DMS79 (cell line): ENCODE results near the gene KCNA5.
A peak's percentile ranks its signal among the peaks of the same experiment; 100 is the strongest.

Experiments
- DNase-seq: peaks from one replicate; lab custom pipeline; 2025; lab: John Stamatoyannopoulos, UW

The KCNA5 gene

DNA sequence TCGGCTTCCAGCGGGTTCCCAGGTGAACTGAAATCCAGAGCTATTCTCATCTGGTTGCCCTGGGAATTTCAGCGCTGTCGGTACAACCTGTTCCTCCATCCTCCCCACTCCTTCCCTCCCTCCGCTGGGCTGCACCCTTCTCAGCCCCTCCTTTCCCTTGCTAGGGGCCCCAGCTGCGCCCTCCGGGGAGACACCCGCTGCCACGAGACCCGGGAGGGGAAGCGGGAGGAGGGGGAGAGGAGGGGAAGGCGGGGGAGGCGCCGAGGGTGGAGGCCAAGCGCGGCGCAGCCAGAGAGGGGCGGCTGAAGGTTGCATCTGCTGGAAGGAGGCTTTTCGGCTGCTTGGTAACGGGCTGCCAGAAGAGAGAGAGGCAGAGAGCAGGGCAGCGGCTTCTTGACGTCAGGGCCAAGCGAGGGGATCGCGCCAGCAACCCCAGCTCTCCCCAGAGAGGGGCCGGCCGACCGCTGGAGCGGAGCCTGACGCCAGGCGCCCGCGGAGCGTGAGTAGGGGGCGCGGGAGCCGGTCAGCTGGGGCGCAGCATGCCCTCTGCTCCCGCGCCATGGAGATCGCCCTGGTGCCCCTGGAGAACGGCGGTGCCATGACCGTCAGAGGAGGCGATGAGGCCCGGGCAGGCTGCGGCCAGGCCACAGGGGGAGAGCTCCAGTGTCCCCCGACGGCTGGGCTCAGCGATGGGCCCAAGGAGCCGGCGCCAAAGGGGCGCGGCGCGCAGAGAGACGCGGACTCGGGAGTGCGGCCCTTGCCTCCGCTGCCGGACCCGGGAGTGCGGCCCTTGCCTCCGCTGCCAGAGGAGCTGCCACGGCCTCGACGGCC, at the start of gene KCNA5:
TSS of gene KCNA5 (plus strand) at position 291 of the 831 bp plus-strand sequence. CDS start at position 560, 269 bp downstream.
- no peak for DNase-seq

DNA sequence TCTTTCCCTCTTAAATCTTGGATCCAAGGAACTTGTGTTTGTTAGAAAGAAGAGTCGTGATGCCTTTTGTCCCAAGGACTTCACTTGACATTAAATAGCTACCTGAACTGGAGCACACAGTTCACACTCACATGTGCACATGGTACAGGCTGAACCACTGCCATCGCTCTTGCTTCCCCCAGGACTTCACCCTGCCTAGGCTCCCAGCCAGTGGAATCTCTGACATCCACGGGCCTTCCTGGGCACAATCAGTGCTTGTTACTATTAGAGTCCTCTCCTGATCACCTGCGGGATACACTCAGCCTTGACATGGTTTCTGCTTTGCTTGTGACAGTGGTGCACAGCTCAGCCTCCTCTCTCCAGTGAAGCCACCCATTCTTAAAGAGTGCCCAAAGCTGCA, 49.1 kb upstream of the KCNA5 start:
- no peak for DNase-seq

DNA sequence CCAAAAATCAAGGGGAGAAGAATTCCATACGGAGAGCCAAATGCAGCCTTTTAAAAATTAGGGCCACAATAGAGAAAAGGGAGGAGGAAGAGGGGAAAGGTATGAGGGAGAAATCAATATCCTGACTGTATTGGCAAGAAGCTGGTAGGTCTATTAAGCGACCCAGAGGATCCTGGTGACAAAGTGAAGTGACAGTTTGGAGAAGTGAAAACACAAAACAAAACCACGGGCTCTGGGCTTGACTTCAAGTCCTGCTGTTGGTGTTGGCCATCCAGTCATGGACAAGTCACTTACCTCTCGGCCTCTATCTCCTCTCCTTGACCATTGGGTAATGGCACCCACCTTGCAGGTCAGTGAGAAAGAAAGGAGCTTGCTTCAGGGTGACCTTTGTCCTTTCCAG, 47.0 kb upstream of the KCNA5 start:
- DNase-seq, result no peak

DNA sequence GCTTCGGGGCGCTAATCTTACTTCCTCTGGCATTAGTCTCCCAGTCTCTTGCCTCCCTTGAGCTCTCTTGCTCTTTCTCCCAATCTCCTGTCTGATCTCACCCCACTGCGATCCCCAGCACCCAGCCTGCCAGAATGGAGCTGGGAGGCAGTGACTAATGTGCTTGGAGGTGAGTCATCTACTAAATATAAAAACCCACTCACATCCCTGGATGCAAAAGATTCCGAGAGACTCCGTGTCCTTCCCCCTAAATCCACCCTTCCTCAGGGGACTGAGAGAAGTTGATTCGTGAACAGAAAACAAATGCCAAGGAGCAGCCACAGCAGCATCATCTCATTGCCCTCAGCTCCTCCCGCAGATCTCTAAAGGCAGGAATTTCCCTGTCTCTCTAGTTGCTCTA, 45.7 kb upstream of the KCNA5 start:
- DNase-seq, result no peak

DNA sequence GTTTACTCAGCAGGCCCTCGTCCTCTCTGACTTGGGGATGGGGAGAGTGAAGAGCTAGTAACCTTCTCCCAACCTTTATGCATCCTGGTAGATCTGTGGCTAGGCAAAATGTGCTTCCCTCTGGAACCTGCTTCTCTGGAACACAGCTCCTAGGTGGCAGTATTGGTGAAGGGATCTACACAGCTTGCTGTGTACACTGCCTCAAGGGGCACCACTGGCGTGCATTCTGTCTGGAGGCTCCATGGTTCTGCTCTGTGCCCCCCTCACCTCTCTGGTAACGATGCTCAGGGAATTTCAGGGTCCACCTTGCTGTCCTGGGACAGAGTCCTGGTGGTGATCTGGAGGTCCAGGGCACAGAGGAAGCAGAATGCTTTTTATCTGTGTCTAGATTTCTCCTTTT, 43.5 kb upstream of the KCNA5 start:
- no peak for DNase-seq

DNA sequence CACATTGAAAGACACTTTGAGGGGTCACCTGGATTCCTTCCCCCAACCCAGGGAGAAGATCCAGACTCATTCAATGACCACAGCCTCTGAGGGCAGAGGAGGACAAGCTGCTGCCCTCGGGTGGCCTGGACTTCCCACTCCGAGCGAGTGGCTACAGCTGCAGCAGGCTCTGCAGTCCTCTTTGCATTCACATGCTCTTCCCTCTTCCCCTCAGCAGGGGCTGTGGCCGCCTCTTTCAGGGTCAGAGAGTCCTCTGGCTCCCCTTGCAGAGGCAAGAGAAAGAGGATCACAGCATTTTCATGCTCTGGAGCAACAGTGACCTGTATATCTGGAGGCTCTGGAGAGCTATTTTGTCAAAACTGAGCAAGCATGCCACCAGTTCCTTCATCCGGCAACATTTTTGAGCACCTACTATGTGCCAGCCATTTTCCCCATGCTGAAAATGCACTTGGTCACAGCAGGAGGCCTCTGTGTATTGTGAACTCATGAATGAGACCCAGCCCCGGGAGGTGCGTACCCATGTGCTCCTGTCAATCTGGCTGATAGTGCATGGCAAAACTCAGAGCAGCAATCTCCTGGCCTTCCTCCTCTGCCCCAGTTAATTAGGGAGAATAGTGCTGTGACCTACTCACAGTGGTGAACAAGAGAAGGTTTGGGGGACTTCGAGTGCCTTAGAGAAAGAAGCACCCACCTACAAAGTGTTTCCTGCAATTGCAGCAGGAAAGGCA, 42.9 kb upstream of the KCNA5 start:
- DNase-seq, result no peak

DNA sequence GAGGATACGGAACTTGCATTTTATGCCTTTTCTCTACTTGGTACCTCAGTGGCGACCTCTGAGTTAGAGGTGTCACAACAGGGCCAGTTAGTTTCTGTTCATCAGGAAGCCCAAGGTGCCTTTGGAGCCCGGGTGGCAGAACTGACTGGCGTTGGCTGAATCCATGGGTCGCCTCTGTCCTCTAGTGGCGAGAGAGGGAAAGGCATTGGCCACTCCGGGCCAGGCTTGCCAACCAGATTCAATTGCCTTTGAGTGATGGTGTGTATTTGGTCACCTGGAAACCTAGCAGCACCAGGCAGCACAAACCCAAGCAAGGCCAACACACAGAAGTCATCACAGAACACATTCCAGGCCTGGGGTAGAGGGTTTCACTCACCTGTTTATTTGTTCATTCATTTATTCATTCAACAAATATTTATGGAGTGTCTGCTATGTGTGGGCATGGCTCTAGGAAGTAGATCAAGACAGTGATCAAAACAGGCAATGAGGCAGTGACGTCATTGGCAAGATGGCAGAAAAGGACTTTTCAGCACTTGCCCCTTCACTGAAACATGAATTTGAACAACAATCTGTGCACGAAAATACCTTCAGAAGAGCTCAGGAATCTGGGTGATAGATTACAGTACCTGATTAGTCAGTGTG, 40.5 kb upstream of the KCNA5 start:
- DNase-seq, result no peak

DNA sequence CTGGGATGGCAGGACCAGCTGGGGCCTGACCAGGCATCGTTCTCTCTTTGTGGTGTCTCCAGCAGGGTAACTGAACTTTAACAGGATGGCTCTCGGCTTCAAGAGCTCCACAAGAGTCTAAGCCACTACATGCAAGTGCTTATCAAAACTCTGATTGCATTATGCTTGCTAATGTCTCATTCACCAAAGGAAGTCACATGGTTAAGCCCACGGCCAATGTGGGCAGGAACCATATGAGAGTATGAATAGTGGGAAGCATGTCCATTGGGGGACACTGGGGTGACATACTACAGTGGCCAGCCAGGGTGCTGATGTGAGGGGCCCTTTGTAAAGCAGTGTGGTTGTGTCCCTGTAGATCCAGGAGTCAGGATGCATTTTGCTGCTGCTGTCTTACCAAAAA, 35.0 kb upstream of the KCNA5 start:
- no peak for DNase-seq

DNA sequence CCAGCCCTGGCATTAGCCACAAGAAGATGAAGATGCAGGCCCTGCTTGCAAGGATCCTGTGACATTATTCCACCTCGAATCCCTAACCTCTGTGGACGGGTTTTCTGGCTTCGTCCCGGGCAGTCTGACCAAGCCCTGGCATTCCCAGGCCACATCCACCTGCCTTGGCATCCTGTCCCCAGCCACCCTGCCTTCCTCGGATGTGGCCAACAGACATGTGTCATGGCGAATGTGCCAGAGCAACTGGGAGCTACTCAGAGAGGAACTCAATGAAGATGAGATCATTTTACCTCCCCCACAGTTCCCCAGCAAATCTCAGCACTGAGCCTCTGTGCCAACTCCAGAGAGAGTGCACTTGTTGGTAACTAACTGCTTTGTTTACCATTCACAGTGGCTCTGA, 33.5 kb upstream of the KCNA5 start:
- no peak for DNase-seq

DNA sequence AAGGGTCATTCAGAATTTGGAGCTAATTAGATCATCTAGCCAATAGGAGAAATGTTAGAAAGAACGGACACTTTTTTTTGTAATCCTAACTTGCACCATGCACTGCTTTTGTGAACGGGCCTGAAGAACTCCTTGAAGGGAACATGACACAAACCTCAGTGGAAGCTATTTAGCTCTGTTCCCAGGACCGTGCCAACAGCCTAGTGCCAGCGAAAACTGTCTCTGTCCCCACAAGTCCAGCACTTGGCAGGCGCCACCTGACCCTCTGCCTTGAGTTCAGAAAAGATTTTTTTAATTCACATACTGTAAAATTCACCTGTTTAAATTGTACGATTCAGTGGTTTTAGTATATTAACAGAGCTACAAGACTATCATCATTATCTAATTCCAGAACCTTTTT, 31.3 kb upstream of the KCNA5 start:
- DNase-seq, result no peak

DNA sequence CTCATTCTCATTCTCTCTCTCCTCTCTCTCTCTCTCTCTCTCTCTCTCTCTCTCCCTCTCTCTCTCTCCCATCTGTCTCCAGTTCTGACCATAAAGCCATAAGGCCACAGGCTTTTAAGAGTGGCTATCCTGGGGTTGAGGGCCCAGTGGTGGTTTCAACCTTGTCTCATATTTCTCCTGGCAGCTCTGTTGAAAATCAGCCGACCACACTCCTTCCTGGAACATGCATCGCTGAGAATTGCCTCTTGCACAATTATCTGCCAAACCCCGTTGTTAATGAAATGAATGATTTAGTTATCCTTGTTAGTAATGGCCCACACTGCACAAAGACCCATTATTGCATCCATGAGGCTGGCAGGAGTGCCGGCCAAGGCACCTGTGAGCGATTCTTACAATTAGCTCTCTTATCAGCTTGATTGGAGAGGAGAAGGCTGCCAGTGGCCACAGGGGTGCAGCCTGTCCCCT, 30.4 kb upstream of the KCNA5 start:
- DNase-seq, result no peak

DNA sequence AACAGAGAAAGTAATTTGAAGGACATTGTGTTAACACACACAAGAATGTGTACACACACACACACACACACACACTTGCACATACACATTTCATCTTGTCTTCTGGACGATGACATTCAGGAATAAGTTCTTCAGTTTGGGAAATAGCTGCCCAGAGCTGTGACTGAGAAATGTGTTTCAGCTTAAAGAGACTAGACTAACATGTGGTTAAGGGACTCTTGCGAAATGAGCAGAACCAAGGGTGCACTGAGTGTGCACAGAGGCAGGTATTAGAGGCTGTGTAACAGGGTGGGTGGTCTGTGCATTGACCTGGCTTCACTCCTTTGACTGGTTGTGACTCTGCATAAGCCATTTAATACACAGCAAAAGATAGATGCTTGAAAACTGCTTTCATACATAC, 29.4 kb upstream of the KCNA5 start:
- no peak for DNase-seq

DNA sequence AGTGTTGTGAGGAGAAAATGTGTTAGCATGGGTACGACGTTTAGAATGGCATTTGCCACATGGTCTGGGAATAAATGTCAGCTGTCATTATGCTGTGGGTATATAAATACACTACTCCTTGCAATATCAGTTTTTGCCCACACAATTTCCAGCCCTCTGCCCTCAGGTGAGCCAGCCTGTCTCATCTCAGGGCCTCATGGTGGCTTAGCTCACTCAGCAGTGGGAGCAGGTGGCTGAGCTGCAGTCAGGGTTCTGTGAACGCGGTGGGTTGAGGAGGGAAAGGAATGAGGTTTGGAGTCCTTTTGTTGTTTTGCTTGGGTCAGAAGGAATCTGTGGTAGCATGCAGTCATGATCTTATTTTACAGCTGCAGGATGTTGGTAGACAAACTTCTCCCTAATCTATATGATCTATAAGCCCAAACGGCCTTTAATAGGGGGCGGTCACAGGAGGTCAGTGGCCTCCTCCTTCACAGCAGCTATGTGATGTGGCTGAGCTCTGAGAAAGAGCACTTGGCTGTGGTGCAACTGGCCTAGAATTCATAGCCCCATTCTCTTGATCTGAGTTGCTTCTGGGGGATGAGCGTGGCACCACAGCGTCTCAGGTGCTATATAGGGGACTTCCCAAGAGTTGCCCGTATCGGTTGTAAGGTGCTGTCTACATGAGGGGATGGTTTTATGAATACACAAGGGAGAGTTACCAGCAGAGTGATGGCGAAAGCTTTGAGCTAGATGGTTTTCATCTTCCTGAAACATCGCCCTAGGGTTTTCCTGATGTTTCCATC, 27.8 kb upstream of the KCNA5 start:
- DNase-seq, result no peak

DNA sequence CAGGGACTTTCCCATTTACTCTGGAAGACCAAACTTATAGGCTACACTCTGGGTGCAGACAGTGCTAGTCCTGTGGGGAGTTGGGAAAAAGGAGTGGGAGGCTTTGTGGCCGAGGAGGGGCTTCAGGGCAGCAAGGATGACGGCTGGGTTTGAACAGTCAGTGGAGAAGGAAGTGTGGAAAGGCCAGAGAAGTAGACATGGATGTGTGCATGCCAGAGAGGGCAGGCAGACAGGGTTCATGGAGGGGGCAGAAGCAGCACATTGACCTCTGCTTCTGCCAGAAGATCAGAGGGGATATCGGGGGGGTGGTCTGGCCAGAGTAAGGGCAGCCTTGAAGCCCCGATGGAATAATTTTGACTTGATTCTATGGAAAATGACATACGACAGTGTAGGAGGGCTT, 27.2 kb upstream of the KCNA5 start:
- DNase-seq, result no peak

DNA sequence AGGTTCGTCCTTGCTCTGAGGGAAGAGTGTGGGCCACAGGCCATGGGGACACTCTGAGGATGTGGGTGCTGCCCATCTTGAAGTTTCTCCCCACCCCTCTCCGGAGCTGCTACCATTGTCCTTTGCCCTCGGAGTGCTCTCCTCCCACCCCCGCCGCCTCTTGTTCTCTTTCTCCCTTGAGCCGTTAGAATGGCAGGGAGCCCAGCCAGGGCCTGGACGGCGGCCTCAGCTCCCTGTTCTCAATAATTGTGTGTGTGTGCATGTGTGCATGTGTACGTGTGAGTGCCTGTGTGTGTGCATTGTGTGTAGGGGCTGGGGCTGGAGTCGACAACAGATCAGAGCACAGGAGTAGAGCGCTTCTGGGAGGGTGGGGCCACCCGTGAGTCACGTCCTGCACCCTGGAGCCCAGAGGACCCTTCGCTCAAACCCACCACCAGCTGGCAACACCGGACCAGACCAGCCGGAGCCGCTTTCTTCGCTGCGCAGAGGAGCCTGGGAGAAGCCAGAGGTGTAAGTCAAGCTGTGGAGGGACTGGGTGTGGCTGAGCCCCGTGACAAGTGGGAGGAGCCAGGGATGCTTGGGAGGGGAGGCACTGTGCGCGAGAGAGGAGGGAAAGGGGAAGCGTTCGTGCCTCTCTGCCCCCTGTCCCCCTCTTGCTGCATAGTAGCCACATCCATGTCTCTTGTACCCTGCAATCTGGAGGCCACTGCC, 25.9 kb upstream of the KCNA5 start:
- no peak for DNase-seq

DNA sequence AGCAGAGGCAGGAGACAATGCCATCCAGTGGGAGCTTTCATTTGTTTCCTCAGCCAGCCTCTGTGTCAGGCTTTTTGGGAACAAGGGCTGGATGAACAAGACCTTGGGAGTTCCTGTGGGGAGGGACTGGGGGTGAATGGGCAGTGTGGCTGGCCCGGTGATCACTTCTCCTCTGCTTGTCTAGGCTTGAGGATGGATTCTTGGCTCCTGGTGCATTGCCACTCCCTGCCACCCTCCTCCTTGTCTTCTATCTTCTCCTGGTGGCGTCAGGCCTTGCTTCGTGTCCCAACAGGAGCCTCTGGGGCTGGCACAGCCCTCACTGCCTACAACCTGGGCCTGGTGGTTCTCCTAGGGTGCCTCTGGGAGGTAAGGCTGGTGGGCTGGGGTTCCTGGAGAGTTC, 25.0 kb upstream of the KCNA5 start:
- no peak for DNase-seq

DNA sequence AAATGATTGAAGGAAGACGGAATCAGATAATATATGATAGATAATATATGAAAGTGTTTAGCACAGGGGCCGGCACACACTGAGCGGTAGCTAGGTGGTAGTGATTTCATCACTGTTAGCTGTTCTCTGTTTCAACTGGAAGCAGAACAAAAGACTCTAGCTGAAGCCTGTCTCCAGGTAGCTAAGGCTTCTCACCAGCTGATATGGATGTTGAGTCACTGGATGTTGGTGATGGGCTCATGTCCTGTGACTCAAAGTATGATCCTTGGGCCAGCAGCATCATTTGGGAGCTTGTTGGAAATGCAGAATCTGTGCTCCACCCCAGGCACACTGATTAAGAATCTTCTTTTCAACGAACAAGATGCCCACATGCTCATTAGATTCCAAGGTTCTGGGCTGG, 21.7 kb upstream of the KCNA5 start:
- DNase-seq, result no peak

DNA sequence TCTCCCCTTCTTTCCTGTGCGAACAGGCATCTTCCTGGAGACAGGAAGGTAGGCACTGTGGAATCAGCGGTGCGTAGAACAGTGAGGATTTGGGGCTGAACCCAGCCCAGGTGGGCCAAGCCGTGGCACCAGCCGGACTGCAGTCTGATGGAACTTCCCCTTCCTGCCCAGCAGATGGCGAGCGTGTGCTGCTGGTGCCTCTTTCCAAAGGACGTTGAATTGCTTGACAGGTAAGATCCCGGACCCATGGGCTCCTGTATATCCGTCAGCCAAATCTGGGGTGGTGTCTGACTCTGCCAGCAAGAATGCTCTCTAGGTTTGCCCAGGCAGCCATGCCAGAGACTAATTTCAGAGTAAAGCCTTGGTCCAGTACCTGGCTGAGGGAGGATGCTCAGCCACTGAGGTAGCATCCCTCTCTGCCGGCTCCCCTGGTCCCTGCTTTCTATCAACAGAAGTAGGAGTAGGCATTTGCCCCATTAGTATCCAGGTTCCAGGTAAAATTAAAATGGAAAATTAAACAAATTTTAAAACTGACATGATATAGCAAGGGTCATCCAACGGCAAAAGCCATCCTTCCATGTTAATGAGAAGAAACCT, 21.1 kb upstream of the KCNA5 start:
- DNase-seq, result peak; percentile 32

DNA sequence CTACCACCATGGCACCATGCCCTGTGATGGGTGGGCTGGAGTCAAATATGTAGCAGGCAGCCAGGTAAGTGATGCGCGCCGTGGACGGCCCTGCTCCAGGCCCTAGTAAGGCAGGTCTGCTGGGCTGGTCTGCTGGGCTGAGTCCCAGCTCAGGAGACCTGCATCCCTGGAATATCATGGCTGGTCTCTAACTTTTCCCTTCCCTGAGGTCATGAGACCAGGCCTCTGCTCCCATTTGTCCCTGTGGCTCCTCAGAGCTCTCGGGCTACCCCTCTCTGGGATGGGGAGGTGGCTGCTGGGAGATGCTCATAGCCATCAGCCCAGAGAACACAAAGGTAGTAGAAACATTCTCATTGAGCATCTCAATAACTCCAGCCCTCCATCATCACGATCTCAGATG, 19.8 kb upstream of the KCNA5 start:
- DNase-seq, result no peak

DNA sequence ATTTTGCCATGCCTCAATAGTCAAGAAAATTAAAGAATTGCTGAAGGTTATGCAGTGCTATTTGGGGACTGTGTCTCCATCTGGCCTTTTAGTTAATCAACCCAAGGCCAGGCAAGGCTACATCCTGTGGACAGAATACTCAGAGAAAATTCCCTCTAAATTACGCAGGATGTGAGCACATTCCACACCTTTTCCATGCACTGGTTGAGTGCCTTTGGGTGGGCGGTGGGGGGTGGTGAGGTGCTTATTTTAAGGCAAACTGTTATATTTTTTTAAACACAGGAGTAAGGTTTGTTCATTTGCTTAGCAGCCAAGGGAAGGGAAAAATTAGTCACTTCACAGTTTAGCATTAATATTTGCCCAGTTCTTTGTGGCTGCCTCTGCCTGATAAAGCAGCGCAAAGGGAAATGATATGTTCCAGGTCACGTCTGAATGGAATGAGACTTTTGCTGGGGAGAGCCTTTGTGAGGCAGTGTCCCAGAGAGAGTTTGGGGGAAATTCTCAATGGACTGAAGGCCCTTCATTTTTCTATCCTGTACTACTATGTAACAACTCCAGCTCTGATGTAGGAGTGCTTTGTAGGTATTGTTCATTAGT, 17.2 kb upstream of the KCNA5 start:
- DNase-seq, result no peak
